NOMO-1 treated with dmso at 0.1 percent for 144 hours (cell line): ENCODE measurements around the gene NELL1.

Experiments
- DNase-seq: peaks from one replicate; lab custom pipeline; 2025; ENCODE audit not compliant: unreplicated experiment; lab: John Stamatoyannopoulos, UW

NELL1 gene

GRCh38 chr11:21543901-21544300 is 874.5 kb downstream of the NELL1 start:
- no peak for DNase-seq

- no peak for DNase-seq
Observed at GRCh38 chr11:21545699-21546098, 876.3 kb downstream of the NELL1 start.

- DNase-seq, result no peak
Observed at GRCh38 chr11:21546703-21547102, 877.3 kb downstream of the NELL1 start.

GRCh38 chr11:21552911-21553310 is 883.5 kb downstream of the NELL1 start:
- no peak for DNase-seq

- no peak for DNase-seq
Observed at GRCh38 chr11:21553795-21554194, 884.4 kb downstream of the NELL1 start.

GRCh38 chr11:21554284-21554683 is 884.9 kb downstream of the NELL1 start:
- DNase-seq, result no peak

- no peak for DNase-seq
Observed at GRCh38 chr11:21556926-21557325, 887.5 kb downstream of the NELL1 start.

GRCh38 chr11:21560466-21560975 is 891.1 kb downstream of the NELL1 start:
- no peak for DNase-seq

GRCh38 chr11:21561581-21561980 is 892.2 kb downstream of the NELL1 start:
- DNase-seq, result no peak

GRCh38 chr11:21564095-21564494 is 894.7 kb downstream of the NELL1 start:
- DNase-seq, result no peak

GRCh38 chr11:21564833-21565682 is 895.7 kb downstream of the NELL1 start:
- no peak for DNase-seq

GRCh38 chr11:21566521-21567117 is 897.2 kb downstream of the NELL1 start:
- no peak for DNase-seq

- DNase-seq, result no peak
Observed at GRCh38 chr11:21567645-21568290, 898.4 kb downstream of the NELL1 start.

- DNase-seq, result no peak
Observed at GRCh38 chr11:21572210-21572609, 902.8 kb downstream of the NELL1 start.

- no peak for DNase-seq
Observed at GRCh38 chr11:21582791-21583190, 913.4 kb downstream of the NELL1 start.

- no peak for DNase-seq
Observed at GRCh38 chr11:21588754-21589153, 919.4 kb downstream of the NELL1 start.

GRCh38 chr11:21602699-21603098 is 933.3 kb downstream of the NELL1 start:
- DNase-seq, result no peak

- no peak for DNase-seq
Observed at GRCh38 chr11:21603886-21604285, 934.5 kb downstream of the NELL1 start.

- no peak for DNase-seq
Observed at GRCh38 chr11:21604564-21604963, 935.2 kb downstream of the NELL1 start.

- DNase-seq, result no peak
Observed at GRCh38 chr11:21612326-21612725, 942.9 kb downstream of the NELL1 start.

- DNase-seq, result no peak
Observed at GRCh38 chr11:21614961-21615360, 945.6 kb downstream of the NELL1 start.

GRCh38 chr11:21615955-21616371 is 946.6 kb downstream of the NELL1 start:
- DNase-seq, result no peak
